ENCODE results near the gene GNB1L. TPM values are rescaled to one million over a fixed set of nuclear protein-coding genes. Genes with fewer than 3 reads are reported as not detected.
"Not testable (repeated sequence)": the region's sequence is repeated elsewhere in the genome, so short reads cannot be mapped to it uniquely, and the experiment has no call there.

GNB1L gene
- total RNA-seq, 1 donor, result 4.0 TPM

DNA sequence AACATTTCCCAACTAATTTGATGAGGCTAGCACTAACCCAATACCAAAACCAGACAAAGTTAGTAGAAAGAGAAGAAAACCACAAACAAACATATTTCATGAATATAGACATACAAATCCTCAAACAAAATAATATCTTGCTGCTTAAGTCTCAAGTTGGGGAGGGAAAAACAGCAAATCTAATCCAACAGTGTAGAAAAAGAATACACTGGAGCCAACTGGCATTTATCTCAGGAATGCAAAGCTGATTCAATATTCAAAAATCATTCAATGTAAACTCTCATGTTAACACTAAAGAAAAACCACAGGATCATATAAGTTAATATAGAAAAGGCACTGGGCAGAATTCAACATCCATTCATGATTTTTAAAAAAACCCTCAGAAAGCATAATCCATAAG lies 18.2 kb downstream of the GNB1L start:
- DNase-seq (ENCODE audit: insufficient read length, low spot score, missing footprints), result no peak
- no peak overlapping the region for H3K4me2 ChIP-seq (ENCODE audit: insufficient read depth, low read length)
- TF ChIP-seq, protein P1, sequence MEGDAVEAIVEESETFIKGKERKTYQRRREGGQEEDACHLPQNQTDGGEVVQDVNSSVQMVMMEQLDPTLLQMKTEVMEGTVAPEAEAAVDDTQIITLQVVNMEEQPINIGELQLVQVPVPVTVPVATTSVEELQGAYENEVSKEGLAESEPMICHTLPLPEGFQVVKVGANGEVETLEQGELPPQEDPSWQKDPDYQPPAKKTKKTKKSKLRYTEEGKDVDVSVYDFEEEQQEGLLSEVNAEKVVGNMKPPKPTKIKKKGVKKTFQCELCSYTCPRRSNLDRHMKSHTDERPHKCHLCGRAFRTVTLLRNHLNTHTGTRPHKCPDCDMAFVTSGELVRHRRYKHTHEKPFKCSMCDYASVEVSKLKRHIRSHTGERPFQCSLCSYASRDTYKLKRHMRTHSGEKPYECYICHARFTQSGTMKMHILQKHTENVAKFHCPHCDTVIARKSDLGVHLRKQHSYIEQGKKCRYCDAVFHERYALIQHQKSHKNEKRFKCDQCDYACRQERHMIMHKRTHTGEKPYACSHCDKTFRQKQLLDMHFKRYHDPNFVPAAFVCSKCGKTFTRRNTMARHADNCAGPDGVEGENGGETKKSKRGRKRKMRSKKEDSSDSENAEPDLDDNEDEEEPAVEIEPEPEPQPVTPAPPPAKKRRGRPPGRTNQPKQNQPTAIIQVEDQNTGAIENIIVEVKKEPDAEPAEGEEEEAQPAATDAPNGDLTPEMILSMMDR (IDR thresholded peaks at IDR 0.05; ENCODE audit: extremely low read depth, low read depth, low read length), result no peak
- H3K79me2 ChIP-seq (ENCODE audit: insufficient read depth, low read length), result no peaks in the 10 kb centered on the region
- H3K4me1 ChIP-seq (ENCODE audit: insufficient read depth, low read length), result peaks cover 4% of the 10 kb centered on the region
- H4K20me1 ChIP-seq (ENCODE audit: insufficient read depth, low read length), result peaks cover 3% of the 10 kb centered on the region
- H2AFZ ChIP-seq (ENCODE audit: low read length), result no peak overlapping the region
- no peak overlapping the region for H3K4me3 ChIP-seq (ENCODE audit: insufficient read depth, low read length)
- no peaks in the 10 kb centered on the region for H3K36me3 ChIP-seq (ENCODE audit: insufficient read depth, low read length)
- H3K27me3 ChIP-seq (ENCODE audit: insufficient read depth, low read length), result no peaks in the 10 kb centered on the region
- H3K9me3 ChIP-seq (ENCODE audit: low read depth, low read length), result no peaks in the 10 kb centered on the region
- H3K27ac ChIP-seq (ENCODE audit: low read depth, low read length), result no peak overlapping the region

DNA sequence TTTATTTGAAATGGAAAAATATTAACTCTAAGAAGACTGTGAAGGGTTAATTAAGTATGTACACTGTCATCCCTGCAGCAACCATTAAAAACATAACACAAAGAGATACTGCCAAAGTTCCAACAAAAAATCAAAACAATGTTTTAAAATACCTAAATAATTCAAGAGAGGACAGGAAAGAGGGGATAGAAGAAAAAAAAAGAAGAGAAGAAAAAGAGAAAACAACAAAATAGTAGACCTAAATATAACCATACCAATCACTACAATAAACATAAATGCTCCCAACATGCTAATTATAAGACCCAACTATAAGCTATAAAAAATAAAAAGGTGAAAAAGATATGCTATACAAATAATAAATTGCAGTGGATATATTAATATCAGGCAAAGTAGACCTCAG lies 20.1 kb downstream of the GNB1L start:
- no peak overlapping the region for H3K4me3 ChIP-seq (ENCODE audit: insufficient read depth, low read length)
- no peaks in the 10 kb centered on the region for H3K36me3 ChIP-seq (ENCODE audit: insufficient read depth, low read length)
- DNase-seq (ENCODE audit: insufficient read length, low spot score, missing footprints), result no peak

DNA sequence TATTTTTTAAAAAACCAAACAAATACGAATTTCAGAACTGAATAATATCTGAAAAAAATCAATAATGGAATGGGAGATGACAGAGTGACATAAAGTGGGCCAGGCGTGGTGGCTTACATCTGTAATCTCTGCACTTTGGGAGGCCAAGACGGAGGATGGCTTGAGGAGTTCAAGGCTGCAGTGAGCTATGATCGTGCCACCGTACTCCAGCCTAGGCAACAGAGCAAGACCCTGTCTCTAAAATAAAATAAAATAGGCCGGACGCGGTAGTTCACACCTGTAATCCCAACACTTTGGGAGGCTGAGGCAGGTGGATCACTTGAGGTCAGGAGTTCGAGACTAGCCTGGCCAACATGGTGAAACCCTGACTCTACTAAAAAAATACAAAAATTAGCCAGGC lies 21.3 kb downstream of the GNB1L start:
- not testable (repeated sequence) for H3K27me3 ChIP-seq (ENCODE audit: insufficient read depth, low read length); H3K36me3 ChIP-seq (ENCODE audit: insufficient read depth, low read length); H4K20me1 ChIP-seq (ENCODE audit: insufficient read depth, low read length); DNase-seq (ENCODE audit: insufficient read length, low spot score, missing footprints); H3K4me1 ChIP-seq (ENCODE audit: insufficient read depth, low read length); H3K27ac ChIP-seq (ENCODE audit: low read depth, low read length); H3K79me2 ChIP-seq (ENCODE audit: insufficient read depth, low read length); H2AFZ ChIP-seq (ENCODE audit: low read length); H3K9me3 ChIP-seq (ENCODE audit: low read depth, low read length); H3K4me3 ChIP-seq (ENCODE audit: insufficient read depth, low read length); H3K4me2 ChIP-seq (ENCODE audit: insufficient read depth, low read length)

More for the DNA sequence above, 20.1 kb downstream of the GNB1L start:
- no peaks in the 10 kb centered on the region for H3K27me3 ChIP-seq (ENCODE audit: insufficient read depth, low read length)
- no peak overlapping the region for H2AFZ ChIP-seq (ENCODE audit: low read length)
- no peaks in the 10 kb centered on the region for H3K79me2 ChIP-seq (ENCODE audit: insufficient read depth, low read length)
- H3K4me2 ChIP-seq (ENCODE audit: insufficient read depth, low read length), result no peak overlapping the region
- TF ChIP-seq, protein P1 (IDR thresholded peaks at IDR 0.05; ENCODE audit: extremely low read depth, low read depth, low read length), result no peak
- no peaks in the 10 kb centered on the region for H3K9me3 ChIP-seq (ENCODE audit: low read depth, low read length)
- no peak overlapping the region for H3K27ac ChIP-seq (ENCODE audit: low read depth, low read length)
- peaks cover 3% of the 10 kb centered on the region for H4K20me1 ChIP-seq (ENCODE audit: insufficient read depth, low read length)
- peaks cover 4% of the 10 kb centered on the region for H3K4me1 ChIP-seq (ENCODE audit: insufficient read depth, low read length)

DNA sequence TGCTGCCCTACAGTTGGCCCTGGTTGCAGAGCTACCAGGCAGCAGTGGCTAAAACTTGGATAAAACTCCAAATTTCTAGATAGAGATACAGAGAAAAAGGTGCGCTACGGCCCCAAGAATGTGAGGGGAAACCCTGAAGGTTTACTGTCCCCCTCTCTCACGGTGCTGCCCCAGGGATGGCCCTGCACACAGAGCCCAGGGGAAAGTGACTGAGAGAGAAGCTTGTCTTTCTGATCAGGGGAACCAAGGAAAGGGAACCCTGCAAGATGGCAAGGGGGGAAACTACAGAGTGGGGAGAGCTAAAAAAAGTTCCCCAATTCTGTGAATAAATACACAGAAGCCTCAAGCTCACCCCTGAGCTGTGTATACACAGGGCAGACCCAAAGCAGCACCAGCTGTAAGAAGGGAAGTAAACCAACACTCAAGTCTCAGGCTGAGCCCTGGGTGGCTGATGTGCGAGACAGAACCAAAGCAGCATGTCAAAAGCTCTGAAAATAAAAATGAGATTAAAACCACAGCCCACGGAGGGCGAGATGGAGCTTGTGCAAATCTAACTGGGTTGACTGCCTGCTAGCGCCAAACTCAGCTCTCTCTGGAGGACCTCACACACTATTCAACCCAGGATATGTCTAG lies 22.1 kb downstream of the GNB1L start:
- TF ChIP-seq, protein P1 (IDR thresholded peaks at IDR 0.05; ENCODE audit: extremely low read depth, low read depth, low read length), result no peak
- peak; percentile 41 for DNase-seq (ENCODE audit: insufficient read length, low spot score, missing footprints)
- Histone ChIP-seq H3K27me3 (ENCODE audit: insufficient read depth, low read length) (no peaks in the 10 kb centered on the region), H3K9me3 (ENCODE audit: low read depth, low read length) (no peaks in the 10 kb centered on the region), H3K27ac (ENCODE audit: low read depth, low read length) (no peak overlapping the region), H3K4me2 (ENCODE audit: insufficient read depth, low read length) (no peak overlapping the region), H2AFZ (ENCODE audit: low read length) (no peak overlapping the region), H3K4me1 (ENCODE audit: insufficient read depth, low read length) (peaks cover 4% of the 10 kb centered on the region), H3K4me3 (ENCODE audit: insufficient read depth, low read length) (no peak overlapping the region), H3K36me3 (ENCODE audit: insufficient read depth, low read length) (no peaks in the 10 kb centered on the region), H4K20me1 (ENCODE audit: insufficient read depth, low read length) (peaks cover 3% of the 10 kb centered on the region), H3K79me2 (ENCODE audit: insufficient read depth, low read length) (no peaks in the 10 kb centered on the region)

DNA sequence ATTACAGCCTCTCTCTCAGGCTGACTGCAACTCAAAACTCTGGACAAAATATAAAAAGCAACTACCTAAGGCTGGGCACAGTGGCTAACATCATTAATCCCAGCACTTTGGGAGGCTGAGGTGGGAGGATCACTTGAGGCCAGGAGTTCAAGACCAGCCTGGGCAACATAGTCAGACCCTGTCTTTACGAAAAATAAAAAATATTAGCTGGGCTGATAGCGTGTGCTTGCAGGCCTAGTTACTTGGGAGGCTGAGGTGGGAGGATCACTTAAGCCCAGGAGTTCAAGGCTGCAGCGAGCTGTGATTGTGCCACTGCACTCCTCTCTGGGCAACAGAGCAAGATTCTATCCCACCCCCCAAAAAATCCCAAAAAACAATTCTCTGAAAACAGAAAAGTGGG lies 22.7 kb downstream of the GNB1L start:
- H3K79me2 ChIP-seq (ENCODE audit: insufficient read depth, low read length), result not testable (repeated sequence)

More for the DNA sequence above, 22.7 kb downstream of the GNB1L start:
- not testable (repeated sequence) for H3K27me3 ChIP-seq (ENCODE audit: insufficient read depth, low read length); H2AFZ ChIP-seq (ENCODE audit: low read length); H3K27ac ChIP-seq (ENCODE audit: low read depth, low read length); DNase-seq (ENCODE audit: insufficient read length, low spot score, missing footprints); H3K36me3 ChIP-seq (ENCODE audit: insufficient read depth, low read length); H3K9me3 ChIP-seq (ENCODE audit: low read depth, low read length); H4K20me1 ChIP-seq (ENCODE audit: insufficient read depth, low read length); H3K4me1 ChIP-seq (ENCODE audit: insufficient read depth, low read length); H3K4me3 ChIP-seq (ENCODE audit: insufficient read depth, low read length); H3K4me2 ChIP-seq (ENCODE audit: insufficient read depth, low read length)
